Osteoblast (primary cell): ENCODE measurements around the gene DRC7. TPM values are rescaled to one million over a fixed set of nuclear protein-coding genes. Genes with fewer than 3 reads are reported as not detected.
"Not testable (repeated sequence)": the region's sequence is repeated elsewhere in the genome, so short reads cannot be mapped to it uniquely, and the experiment has no call there.

Experiments
- DNase-seq: peaks from one replicate; pipeline ENCODE4 v3.0.0; 2011; ENCODE audit warnings: low spot score, mixed read lengths; ENCODE audit not compliant: insufficient read length; ENCODE audit errors: missing footprints
- H2AFZ ChIP-seq: 2 replicates; pipeline ENCODE4 v1.6.0; 2011; ENCODE audit warnings: mild to moderate bottlenecking, low read length
- H3K27ac ChIP-seq: 2 replicates; pipeline ENCODE4 v1.5.1; 2011; ENCODE audit warnings: mild to moderate bottlenecking, low read depth, low read length, moderate library complexity
- H3K27me3 ChIP-seq: 2 replicates; pipeline ENCODE4 v1.6.0; 2012; ENCODE audit warnings: mild to moderate bottlenecking, control low read depth, inconsistent platforms, low read length, moderate library complexity; ENCODE audit not compliant: insufficient read depth
- H3K36me3 ChIP-seq: 2 replicates; pipeline ENCODE4 v1.5.1; 2011; ENCODE audit warnings: mild to moderate bottlenecking, low read length, control low read depth, moderate library complexity; ENCODE audit not compliant: insufficient read depth
- H3K4me1 ChIP-seq: 2 replicates; pipeline ENCODE4 v1.5.1; 2011; ENCODE audit warnings: mild to moderate bottlenecking, low read length, control low read depth, moderate library complexity; ENCODE audit not compliant: insufficient read depth
- H3K4me2 ChIP-seq: 2 replicates; pipeline ENCODE4 v1.6.0; 2011; ENCODE audit warnings: mild to moderate bottlenecking, low read length; ENCODE audit not compliant: insufficient read depth
- H3K4me3 ChIP-seq: fragments of 200-600 bp; sonication (generic); 3 replicates; pipeline ENCODE4 v1.5.1; 2012; ENCODE audit warnings: mild to moderate bottlenecking, low read length, inconsistent platforms; ENCODE audit not compliant: insufficient read depth
- H3K79me2 ChIP-seq: 2 replicates; pipeline ENCODE4 v1.6.0; 2012; ENCODE audit warnings: mild to moderate bottlenecking, low read length, control low read depth, inconsistent platforms; ENCODE audit not compliant: insufficient read depth
- H3K9me3 ChIP-seq: 2 replicates; pipeline ENCODE4 v1.5.1; 2011; ENCODE audit warnings: low read depth, low read length, control low read depth
- H4K20me1 ChIP-seq: 2 replicates; pipeline ENCODE4 v1.6.0; 2012; ENCODE audit warnings: mild to moderate bottlenecking, low read length, control low read depth; ENCODE audit not compliant: insufficient read depth
- small RNA-seq: library from RNA; depleted of rRNA; stranded (forward); fragments of <200 nt; gene quantifications from one replicate; pipeline ENCODE3, GENCODE V24; 2012
- total RNA-seq: library from RNA; depleted of rRNA; stranded (reverse); fragments of >200 nt; gene quantifications from 2 replicates; pipeline ENCODE4 v1.2.3, GENCODE V29; 2012
- TF ChIP-seq, protein P1 (sequence below): IDR thresholded peaks from 2 replicates; pipeline ENCODE4 v1.5.1; 2011; ENCODE audit warnings: mild to moderate bottlenecking, low read depth, low read length, moderate library complexity; ENCODE audit errors: extremely low read depth

The DRC7 gene
- total RNA-seq, 1 donor = not detected

DNA sequence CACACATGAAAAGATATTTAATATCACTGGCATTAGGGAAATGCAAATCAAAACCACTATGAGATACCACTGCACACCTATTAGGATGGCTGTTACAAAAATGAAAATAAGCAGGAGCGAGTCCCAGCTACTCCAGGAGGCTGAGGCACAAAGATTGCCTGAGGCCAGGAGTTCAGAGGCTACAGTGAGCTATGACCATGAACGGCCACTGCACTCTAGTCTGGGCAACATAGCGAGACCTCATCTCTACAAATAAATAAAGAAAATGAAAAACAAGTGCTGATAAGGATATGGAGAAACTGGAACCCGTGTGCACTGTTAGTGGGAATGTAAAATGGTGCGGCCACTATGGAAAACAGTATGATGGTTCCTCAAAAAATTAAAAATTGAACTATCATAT lies 84.1 kb downstream of the DRC7 start:
- Histone ChIP-seq H3K27me3 (no peaks in the 10 kb centered on the region), H3K36me3 (peaks cover 16% of the 10 kb centered on the region), H4K20me1 (peaks cover 5% of the 10 kb centered on the region), H3K4me1 (peaks cover 14% of the 10 kb centered on the region), H3K27ac (no peak overlapping the region), H3K9me3 (no peaks in the 10 kb centered on the region), H2AFZ (no peak overlapping the region), H3K4me3 (no peak overlapping the region), H3K79me2 (peaks cover 14% of the 10 kb centered on the region), H3K4me2 (no peak overlapping the region)
- DNase-seq = no peak
- TF ChIP-seq, protein P1, sequence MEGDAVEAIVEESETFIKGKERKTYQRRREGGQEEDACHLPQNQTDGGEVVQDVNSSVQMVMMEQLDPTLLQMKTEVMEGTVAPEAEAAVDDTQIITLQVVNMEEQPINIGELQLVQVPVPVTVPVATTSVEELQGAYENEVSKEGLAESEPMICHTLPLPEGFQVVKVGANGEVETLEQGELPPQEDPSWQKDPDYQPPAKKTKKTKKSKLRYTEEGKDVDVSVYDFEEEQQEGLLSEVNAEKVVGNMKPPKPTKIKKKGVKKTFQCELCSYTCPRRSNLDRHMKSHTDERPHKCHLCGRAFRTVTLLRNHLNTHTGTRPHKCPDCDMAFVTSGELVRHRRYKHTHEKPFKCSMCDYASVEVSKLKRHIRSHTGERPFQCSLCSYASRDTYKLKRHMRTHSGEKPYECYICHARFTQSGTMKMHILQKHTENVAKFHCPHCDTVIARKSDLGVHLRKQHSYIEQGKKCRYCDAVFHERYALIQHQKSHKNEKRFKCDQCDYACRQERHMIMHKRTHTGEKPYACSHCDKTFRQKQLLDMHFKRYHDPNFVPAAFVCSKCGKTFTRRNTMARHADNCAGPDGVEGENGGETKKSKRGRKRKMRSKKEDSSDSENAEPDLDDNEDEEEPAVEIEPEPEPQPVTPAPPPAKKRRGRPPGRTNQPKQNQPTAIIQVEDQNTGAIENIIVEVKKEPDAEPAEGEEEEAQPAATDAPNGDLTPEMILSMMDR = no peak

GRCh38 chr16:57779836-57780235 lies 85.2 kb downstream of the DRC7 start:
- not testable (repeated sequence) for H3K4me2 ChIP-seq, H3K9me3 ChIP-seq, H3K27me3 ChIP-seq, H3K4me1 ChIP-seq, H4K20me1 ChIP-seq, DNase-seq, H3K27ac ChIP-seq, H3K4me3 ChIP-seq, H2AFZ ChIP-seq
- peaks cover 23% of the 10 kb centered on the region for H3K36me3 ChIP-seq
- peaks cover 14% of the 10 kb centered on the region for H3K79me2 ChIP-seq

DNA sequence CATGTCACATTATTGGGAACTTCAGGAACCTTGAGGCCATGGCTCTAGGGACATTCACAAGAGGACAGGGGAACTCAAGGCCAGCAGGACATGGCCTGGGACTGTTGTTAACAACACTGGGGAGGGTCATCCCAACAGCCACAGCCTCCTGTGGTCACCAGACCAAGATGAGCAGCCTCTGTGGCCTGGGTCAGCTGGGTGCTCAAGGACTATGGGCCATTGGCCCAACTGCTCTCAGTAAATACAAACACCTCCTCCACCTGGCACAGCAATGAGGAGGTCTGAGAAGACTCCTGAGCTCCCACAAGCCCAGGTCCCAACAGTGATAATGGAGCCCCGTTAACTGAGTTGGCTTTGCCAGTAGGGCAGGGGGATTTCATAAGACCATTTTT lies 86.7 kb downstream of the DRC7 start:
- Histone ChIP-seq H3K36me3 (peaks cover 19% of the 10 kb centered on the region), H3K79me2 (peaks cover 14% of the 10 kb centered on the region), H3K9me3 (no peaks in the 10 kb centered on the region), H3K27ac (peak overlapping the region; percentile 43), H3K4me1 (peaks cover 9% of the 10 kb centered on the region), H3K4me3 (no peak overlapping the region), H4K20me1 (peaks cover 2% of the 10 kb centered on the region), H3K4me2 (no peak overlapping the region), H3K27me3 (no peaks in the 10 kb centered on the region), H2AFZ (no peak overlapping the region)
- TF ChIP-seq, protein P1 = no peak
- no peak for DNase-seq

Small RNAs within 50 kb of the gene (small RNA-seq; reads per million reads assigned to genes)
- not detected for gene MIR6772

Other genes with a start within 250 kb of the DRC7 start
- gene CIAPIN1, start 247.4 kb upstream of the DRC7 start, total RNA-seq = 39.8 and 45.1 TPM in 2 replicates
- 38.6 and 39.8 TPM in 2 replicates for gene COQ9, start 247.3 kb upstream of the DRC7 start, total RNA-seq
- gene POLR2C, start 232.1 kb upstream of the DRC7 start, total RNA-seq = 95.2 and 97.8 TPM in 2 replicates
- gene DOK4, start 208.3 kb upstream of the DRC7 start, total RNA-seq = 27.1 and 29.0 TPM in 2 replicates
- 9.8 and 10.6 TPM in 2 replicates for gene CCDC102A, start 158.2 kb upstream of the DRC7 start, total RNA-seq
- gene ADGRG5, start 152.2 kb upstream of the DRC7 start, total RNA-seq = not detected in 2 replicates
- gene ADGRG1, start 66.2 kb upstream of the DRC7 start, total RNA-seq = 0.29 and 0.72 TPM in 2 replicates
- gene ADGRG3, start 26.5 kb upstream of the DRC7 start, total RNA-seq = not detected in 2 replicates
- 17.7 and 24.6 TPM in 2 replicates for gene KATNB1, start 41.0 kb downstream of the DRC7 start, total RNA-seq
- 40.5 and 41.0 TPM in 2 replicates for gene KIFC3, start 107.7 kb downstream of the DRC7 start, total RNA-seq